Stimulated activated CD8-positive, alpha-beta memory T cell treated with anti-CD3 and anti-CD28 coated beads, Interleukin-7, amount 100 ng/mL, for 48 hours (primary cell): Measurements from ENCODE around the gene SVBP.
A peak's percentile ranks its signal among the peaks of the same experiment; 100 is the strongest.
"Not testable (repeated sequence)": the region's sequence is repeated elsewhere in the genome, so short reads cannot be mapped to it uniquely, and the experiment has no call there.

Experiments
- DNase-seq, 2 donors: peaks; one replicate each; pipeline ENCODE4 v3.0.0-alpha.2; 2020; ENCODE audit warnings: low read depth in 1 of 2; ENCODE audit errors: extremely low read depth in 1 of 2

The SVBP gene

DNA sequence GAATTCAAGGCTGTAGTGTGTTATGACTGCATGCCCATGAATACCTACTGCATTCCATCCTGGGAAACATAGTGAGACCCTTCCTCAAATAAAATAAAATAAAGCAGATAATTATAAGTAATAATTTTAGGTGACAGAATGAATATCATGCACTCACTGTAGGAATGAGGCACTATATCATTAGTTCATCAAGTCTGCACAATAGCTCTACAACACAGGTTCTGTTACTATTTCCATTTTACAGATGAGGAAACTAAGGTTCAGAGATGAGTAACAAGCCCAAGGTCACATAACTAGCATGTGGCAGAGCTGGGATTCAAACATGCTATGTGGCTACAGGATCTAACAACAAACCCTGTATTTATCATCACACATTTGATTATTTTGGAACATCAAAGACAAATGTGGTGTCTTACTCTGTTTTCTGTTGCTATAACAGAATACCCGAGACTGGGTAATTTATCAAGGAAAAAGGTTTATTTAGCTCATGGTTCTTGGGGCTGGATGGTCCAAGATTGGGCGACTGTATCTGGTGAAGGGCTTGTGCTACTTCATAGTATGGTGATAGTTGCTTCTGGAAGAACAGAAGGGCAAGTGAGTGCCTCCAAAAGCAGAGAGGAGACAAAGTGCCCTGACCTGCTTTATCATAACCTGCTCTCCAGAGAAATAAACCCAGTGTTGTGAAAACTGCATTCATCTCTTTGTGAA lies 24.4 kb upstream of the SVBP start:
- no peak for DNase-seq

DNA sequence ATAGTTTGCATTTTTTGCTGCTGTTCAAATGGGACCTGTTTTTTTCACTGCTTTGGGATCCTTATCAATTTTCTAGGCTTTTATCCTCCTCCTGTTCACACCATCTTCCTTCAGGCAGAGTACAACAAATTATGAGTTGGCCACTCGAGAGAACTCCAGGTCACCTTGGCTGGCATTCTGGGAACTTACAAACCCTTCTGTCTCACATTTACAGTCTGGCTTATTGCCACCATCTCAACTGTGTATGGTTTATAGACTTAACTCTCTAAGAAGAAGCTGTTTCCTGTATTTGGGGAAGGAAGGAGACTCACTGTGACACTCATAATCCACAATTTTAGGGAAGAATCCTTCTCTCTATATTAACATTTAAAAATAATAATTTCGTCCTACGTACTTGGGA lies 23.8 kb upstream of the SVBP start:
- DNase-seq: no peak

DNA sequence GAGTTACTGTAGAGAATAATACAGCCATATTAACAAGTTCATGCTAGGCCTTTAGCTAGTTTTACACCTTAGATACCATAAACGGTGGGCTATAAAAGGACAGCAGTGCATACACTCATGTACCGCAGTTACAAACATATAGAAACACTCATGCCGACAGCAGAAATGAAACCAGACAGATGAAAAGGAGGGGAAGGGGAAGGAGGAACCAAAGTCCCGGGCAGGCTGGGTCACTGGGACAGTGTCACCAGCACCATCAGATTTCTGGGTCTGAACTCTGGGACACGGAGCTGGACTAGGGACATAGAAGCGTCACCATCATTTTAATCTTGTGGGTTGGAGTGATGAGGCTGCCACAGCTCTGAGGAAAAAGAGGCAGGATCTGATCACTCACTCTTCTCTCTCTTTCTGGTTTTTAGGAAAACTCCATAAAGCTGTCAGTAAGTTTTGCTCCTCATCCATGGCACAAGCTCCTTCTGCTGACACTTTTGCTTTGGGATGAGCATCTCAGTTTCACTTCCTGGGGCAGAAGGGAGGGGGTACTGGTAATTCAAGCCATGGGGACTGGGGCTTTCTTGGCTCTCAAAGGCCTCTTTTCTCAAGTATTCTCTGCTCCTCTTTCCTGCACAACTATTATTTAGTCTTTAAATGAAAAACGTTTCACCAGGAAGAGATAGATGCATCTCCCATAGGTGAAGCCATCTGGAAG lies 21.4 kb upstream of the SVBP start:
- no peak for DNase-seq

DNA sequence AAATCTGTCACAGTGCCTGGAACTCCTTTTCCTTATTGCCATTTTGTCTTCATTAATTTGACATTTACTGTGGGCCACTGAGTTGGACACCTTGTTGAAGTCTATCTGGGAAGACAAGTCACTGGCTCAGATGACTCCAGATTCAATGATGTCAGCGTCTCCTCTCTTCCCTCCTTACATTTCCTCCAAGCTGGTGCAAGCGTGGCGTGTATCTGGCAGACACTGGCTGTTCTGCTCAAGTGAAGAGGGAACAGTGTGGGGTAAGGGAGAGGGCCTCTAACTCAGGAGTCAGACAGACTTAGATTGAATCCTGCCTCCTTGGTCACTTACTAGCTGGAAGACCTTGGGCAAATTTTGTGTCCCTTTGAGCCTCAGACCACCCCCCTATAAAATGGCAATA lies 20.5 kb upstream of the SVBP start:
- DNase-seq: no peak

DNA sequence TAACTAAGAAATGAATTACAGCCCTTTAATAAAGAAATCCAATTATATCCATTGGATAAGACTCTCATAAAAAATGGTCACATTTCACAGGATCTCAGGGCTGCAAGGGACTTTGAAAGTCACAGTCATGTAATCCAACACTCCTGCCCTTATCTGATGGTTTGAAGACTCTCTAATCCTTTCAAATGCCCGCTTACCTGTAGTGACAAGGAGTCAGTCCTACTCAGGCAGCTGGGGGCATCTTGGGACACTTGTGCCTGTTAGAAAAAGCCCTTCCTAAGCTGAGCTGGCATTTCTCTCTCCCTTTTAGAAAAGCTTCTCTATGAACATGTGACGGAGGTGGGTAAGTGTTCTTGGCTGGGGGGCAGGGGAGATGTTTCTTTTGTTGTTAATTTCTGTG lies 18.2 kb upstream of the SVBP start:
- DNase-seq: no peak

DNA sequence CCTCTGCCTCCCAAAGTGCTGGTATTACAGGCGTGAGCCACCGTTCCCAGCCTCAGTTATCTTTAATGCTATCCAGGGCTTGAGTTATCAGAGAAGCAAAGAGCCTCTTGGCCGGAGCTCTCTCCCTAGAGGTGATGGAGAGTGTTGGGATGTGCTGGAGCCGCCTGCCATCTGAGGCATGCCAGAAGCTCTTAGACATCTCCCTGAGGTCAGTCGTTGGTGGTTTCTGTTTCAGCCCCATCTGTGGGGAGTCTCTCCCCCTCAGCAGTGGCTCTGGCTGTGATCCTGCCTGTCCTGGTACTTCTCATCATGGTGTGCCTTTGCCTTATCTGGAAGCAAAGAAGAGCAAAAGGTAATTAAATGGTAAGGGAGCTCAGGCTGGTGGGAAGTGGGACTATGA lies 17.6 kb upstream of the SVBP start:
- no peak for DNase-seq

DNA sequence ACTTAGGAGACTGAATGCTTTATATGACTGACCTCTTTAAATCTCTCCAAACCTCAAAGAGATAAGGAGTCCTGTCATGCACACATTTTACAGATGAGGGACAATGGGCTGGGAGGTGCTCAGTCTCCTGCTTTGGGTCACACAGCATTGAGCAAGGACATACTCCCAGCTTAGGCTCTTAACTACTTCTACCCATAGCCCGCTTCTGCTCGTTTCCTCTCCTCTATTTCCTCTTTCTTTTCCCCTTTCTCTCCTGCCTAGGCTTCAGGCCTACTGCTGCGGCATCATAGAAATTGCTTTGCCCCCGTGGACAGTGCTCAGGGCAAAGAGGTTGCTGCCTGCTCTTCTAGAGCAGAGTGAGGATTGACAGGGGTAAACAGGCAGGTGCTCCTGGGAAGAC lies 16.8 kb upstream of the SVBP start:
- DNase-seq: no peak

DNA sequence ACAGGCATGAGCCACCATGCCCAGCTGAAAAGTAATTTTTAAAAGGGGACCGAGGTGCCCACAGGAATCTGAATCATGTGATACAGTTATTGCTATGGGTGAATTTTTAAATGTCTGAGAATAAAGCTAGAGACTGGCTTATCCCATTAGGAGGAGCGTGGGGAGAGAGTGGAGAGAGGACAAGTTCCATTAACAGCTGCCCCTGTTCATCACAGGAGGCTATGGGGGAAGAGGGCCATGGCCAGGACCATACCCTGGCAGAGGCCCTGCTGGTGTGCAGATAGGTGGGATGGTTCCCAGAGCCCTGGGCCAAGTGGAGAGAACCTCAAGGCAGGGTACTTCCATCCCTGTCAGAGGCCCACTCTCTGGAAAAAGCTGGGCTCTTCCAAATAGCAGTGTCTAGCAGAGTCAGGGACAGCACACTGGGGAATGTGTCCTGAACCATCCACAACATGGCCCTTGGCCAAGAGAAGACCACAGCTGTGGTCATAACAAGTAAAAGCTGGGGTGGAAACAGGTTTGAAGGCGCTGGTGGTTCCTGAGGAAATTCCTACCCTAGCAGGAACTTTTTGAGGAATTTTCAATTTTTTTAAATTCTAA lies 15.5 kb upstream of the SVBP start:
- DNase-seq: no peak

DNA sequence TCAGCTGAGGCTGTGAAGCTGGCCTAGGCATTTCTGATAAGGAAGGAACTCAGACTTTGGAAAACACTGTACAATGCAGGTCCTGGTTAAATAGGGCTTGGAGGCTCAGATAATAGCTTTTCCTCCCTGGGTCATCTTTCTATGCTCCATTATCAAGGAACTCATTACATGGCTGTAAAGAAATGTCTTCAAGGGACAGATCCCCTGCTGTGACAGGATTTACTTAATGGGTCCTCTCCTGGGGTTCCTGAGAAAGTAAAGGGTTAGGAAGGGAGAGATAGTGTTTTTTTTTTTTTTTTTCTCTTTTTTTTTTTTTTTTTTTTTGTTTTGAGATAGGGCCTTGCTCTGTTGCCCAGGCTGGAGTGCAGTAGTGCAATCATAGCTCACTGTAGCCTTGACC lies 14.1 kb upstream of the SVBP start:
- DNase-seq: no peak

DNA sequence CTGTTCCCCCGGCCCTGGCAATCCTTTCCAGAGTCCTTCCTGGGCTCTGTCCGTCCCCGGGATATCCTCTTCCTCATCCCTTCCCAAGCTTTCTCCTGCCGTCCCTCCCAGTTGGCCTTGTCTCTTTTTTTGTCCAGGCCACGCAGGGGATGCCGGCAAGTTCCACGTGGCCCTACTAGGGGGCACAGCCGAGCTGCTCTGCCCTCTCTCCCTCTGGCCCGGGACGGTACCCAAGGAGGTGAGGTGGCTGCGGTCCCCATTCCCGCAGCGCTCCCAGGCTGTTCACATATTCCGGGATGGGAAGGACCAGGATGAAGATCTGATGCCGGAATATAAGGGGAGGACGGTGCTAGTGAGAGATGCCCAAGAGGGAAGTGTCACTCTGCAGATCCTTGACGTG lies 13.4 kb upstream of the SVBP start:
- no peak for DNase-seq

DNA sequence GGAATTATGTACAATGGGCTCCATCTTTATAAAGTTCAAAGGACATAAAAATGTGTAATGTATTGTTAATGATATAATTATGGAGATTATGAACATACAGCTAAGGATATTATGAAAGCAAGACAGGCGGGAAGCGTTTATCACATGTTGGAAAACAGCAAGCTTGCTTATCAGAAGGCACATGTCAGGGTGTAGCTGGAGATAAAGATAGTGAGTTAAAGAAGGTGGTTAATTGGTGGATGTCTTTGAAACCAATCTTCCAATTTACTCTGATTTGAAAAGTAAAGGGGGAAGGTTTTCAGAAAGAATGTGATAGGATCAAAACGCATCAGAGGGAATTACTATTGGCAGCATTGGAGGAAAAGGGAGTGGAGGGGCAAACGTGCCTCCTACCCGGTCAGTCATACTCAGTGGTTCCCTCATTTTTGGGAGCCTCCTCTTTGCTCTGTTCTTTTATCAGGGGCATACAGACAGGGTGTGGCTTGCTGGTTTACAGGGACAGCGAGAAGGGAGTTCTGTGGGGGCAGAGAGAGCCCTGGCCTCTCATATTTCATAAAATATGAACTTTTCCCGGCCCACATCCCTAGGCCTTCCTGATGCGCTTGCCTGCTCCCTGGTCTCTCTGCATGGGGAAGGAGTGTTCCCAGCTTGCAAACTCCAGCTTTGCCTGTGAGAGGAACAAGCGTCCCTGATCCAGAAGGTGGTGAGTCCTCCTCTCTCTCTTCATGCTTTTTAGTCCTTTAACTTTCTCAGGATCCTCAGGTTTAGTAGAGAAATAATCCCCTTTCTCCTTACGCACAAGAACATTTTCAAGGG lies 8.0 kb upstream of the SVBP start:
- DNase-seq: no peak

DNA sequence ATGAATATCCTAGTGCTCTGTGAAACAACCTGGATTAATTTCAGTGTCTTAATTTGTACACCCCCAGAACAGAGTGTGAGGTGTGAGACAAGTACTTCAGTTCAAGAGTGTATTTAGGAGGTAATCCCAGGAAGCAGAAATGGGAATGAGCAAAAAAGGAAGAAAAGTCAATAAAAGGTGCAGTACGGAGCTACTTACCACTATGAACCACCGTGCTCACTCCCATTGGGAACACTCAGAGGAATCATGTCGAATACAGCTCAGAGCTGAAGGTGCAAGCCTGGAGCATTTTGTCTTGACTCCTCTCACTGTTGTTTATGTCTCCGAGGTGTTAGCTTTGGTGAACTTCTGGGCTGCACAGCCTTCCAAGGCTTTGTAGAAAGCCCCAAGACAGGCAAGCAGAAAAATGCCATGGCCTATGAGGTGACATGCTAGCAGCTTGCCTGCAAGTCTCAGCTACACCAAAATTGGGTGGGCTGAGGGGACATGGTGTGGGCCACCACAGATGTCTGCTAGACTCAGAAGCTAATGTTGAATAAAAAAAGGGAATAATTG lies 7.4 kb upstream of the SVBP start:
- no peak for DNase-seq

DNA sequence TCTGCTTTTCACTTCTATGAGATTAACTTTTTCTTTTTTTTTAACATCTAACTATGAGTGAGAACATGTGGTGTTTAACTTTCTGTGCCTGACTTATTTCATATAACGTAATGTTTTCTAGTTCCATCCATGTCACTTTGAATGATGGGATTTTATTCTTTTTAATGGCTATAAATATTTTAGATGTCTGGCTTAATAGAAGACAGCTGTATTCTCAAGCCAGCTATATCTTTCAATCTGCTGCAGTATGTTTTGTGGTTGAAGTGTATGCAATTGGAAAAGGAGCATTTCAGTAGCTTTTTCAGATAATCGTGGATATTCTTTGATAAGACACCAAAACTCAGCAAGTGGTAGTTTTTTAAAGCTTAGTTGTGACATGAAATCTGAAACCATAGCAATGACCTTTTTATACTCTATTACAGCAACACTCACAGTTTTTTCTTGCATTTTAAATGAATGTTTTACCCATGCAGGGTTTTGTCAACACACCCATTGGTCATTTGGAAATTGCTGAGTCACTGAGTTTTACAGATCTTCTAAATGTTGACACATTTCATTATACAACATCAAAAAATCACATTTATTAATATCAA lies 5.7 kb upstream of the SVBP start:
- no peak for DNase-seq

DNA sequence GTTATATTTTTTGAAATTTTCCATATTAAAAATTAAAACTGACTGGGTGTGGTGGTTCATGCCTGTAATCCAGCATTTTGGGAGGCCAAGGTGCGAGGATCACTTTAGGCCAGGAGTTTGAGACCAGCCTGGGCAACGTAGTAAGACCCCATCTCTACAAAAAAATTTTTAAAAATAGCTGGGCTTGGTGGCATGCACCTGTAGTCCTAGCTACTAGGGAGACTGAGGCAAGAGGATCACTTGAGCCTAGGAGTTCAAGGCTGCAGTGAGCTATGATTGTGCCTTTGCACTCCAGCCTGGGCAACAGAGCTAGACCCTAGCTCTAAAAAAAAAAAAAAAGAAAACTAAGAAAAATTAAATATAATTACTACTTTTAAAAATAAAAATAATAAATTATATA lies 4.5 kb upstream of the SVBP start:
- DNase-seq: no peak

DNA sequence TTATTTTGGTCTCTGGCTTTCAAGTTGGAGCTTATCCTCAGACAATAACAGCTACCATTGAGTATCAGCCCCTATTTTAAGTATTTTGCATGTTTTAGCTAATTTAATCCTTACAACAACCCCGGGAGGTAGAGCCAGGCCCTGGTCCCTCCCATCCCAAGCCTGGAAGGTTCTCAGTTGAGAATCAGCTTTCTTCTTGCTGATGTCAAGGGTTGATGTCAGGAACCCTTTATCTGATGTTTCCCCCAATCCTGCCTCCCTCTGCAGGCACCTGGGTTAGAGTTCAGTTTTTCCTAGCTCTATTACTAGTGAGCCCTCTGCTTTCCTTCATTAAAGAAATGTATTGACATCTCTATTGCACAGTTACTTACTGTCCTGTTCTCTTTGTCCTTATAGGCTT lies 3.6 kb upstream of the SVBP start:
- DNase-seq: no peak

DNA sequence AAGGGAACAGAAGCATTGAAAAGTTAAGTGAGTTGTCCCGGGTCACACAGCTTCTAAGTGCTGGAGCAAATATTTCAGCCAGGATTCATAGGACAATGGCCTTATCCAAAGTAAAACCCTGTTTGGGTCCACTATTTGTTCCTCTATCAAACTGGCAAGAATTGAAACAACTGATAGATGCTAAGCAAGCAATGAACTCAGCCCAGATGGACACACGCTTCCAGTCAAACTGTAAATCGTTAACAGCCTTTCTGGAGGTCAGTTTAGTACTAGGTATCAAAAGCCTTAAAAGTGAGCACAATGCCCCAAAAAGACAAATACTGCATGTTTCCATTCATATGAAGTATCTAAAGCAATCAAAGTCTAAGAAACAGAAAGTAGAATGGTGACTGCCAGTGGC lies 779 bp upstream of the SVBP start:
- DNase-seq: no peak

DNA sequence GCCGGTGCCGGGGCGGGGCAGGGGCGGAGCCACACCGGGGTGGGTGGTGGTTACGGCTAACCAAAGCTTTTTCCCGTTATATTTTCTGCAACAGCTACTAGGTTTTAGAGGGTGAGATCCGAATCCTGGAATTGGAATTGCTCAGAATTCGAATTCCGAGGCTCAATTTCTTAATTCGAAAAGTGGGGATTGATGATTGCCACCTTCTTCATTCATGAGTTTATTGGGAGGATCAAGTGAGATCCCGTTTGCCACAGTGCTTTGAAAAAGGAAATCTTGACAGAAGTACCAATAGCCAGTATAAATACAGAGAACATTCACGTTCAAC lies 207 bp upstream of the SVBP start:
- DNase-seq: no peak

DNA sequence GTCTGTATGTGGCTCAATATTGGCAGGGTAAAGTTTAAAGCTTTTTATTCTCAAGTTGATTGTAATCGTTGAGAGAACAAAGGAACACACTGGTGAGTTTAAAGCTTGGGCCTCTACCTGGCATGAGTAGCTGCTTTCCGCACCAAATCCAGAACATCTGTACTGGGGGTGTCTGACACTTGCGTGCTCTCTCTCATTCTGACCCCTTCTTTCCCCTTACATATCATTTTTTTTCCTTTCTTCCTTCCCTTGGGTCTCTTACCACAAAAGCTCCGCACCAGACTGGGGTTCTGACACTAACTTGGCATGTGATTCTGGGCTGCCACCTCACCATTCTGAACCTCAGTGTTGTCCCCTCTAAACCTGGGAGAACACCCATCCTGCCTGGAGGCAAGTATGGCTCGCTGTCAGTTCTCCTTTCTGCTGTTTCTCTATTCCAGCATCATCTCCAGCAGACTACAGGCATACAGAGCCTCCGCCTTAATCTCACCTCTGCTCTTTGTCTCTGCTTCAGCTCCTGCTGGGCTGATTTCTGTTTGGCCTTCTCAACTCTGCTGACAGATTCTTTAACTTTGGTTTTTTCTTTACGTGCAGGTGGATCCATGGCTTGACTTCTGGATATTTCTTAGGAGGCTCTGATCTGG lies 1.1 kb downstream of the SVBP start:
- DNase-seq: peak in 1 of 2 donors; percentile 5

DNA sequence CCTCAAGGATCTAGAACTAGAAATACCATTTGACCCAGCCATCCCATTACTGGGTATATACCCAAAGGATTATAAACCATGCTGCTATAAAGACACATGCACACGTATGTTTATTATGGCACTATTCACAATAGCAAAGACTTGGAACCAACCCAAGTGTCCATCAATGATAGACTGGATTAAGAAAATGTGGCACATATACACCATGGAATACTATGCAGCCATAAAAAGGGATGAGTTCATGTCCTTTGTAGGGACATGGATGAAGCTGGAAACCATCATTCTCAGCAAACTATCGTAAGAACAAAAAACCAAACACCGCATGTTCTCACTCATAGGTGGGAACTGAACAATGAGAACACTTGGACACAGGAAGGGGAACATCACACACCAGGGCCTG lies 2.4 kb downstream of the SVBP start:
- not testable (repeated sequence) for DNase-seq

DNA sequence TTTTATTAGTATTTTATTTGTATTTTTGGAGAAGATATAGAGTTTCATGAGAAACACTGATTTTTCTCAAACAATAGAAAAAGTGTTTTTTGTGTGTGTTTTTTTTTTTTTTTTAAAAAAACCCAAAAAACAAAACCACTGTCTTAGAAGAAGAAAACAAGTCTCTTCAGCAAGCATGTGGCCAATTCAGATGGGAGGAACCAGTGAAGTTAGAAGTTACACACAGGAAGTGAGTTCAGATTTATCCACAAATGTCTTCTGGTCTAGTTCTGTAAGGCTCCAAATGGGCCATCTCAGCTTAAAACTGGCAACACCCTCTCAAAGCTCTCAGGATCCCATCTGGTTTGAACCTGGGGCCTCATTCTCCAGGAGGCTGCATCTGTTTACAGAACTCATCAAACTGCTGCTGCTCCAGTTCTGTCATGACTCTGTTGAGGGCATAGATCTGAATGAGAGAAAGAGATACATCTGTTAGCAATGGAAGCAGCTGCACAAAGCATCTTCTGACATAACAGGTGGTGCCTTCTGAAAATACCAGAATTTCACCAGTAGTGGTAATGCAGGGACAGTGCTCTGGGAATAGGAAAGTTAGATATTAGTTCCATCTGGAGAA lies 10.0 kb downstream of the SVBP start:
- DNase-seq: no peak
